Mesenchymal stem cell (in vitro differentiated cells and primary cell): ENCODE results near the gene MED13L.

Experiments used
- DNase-seq: peaks from one replicate; pipeline ENCODE4 v3.0.0-alpha.2; 2013
- H2AFZ ChIP-seq: one replicate; pipeline ENCODE4 v1.6.1; 2013; ENCODE audit warnings: low read depth, mild to moderate bottlenecking, control low read depth, inconsistent platforms, low read length, moderate library complexity
- H2AK5ac ChIP-seq: 2 replicates; pipeline ENCODE4 v1.6.1; 2013; ENCODE audit warnings: low read length, moderate library complexity, mild to moderate bottlenecking, inconsistent platforms; ENCODE audit not compliant: severe bottlenecking
- H2BK120ac ChIP-seq: one replicate; pipeline ENCODE4 v1.6.1; 2013; ENCODE audit warnings: low read depth, mild to moderate bottlenecking, inconsistent platforms, low read length, moderate library complexity
- H2BK12ac ChIP-seq, 2 experiments: one replicate each; pipeline ENCODE4 v1.6.1; 2013; ENCODE audit warnings: inconsistent platforms in 2 of 2, low read length in 2 of 2, mild to moderate bottlenecking in 2 of 2, moderate library complexity in 2 of 2, control low read depth in 1 of 2
- H2BK15ac ChIP-seq: one replicate; pipeline ENCODE4 v1.6.1; 2013; ENCODE audit warnings: mild to moderate bottlenecking, low read depth, inconsistent platforms; ENCODE audit not compliant: poor library complexity, severe bottlenecking
- H2BK5ac ChIP-seq: 2 replicates; pipeline ENCODE4 v1.6.1; 2013; ENCODE audit warnings: low read depth, mild to moderate bottlenecking, low read length, control low read depth, inconsistent platforms; ENCODE audit not compliant: poor library complexity, severe bottlenecking
- H3K14ac ChIP-seq, 2 experiments: one replicate each; pipeline ENCODE4 v1.6.1; 2013; ENCODE audit warnings: inconsistent platforms in 2 of 2, low read length in 2 of 2, control low read depth in 1 of 2, mild to moderate bottlenecking in 1 of 2, moderate library complexity in 1 of 2
- H3K18ac ChIP-seq, 2 experiments: one replicate each; pipeline ENCODE4 v1.6.1; 2013; ENCODE audit warnings: inconsistent platforms in 2 of 2, low read length in 2 of 2, control low read depth in 1 of 2, low read depth in 1 of 2, mild to moderate bottlenecking in 1 of 2
- H3K23ac ChIP-seq, 2 experiments: one replicate each; pipeline ENCODE4 v1.6.1; 2013; ENCODE audit warnings: inconsistent platforms in 2 of 2, low read length in 2 of 2, mild to moderate bottlenecking in 2 of 2, moderate library complexity in 2 of 2, control low read depth in 1 of 2
- H3K27ac ChIP-seq: 2 replicates; pipeline ENCODE4 v1.5.1; 2013; ENCODE audit warnings: mild to moderate bottlenecking, moderate library complexity, low read length, control low read depth, inconsistent platforms; ENCODE audit not compliant: poor library complexity, severe bottlenecking
- H3K27me3 ChIP-seq, 2 experiments: 2 replicates each; pipeline versions ENCODE4 v1.6.1 to v1.7.0; 2013; ENCODE audit warnings: low read length in 2 of 2, mild to moderate bottlenecking in 2 of 2, moderate library complexity in 2 of 2, control low read depth in 1 of 2, inconsistent platforms in 1 of 2; ENCODE audit not compliant: control insufficient read depth in 1 of 2, insufficient read depth in 1 of 2
- H3K36me3 ChIP-seq, 2 experiments: 2 replicates each; pipeline versions ENCODE4 v1.6.1 to v1.7.0; 2013; ENCODE audit warnings: low read length in 2 of 2, control low read depth in 1 of 2, inconsistent platforms in 1 of 2, low read depth in 1 of 2, mild to moderate bottlenecking in 1 of 2; ENCODE audit not compliant: insufficient read depth in 2 of 2, control insufficient read depth in 1 of 2
- H3K4ac ChIP-seq, 2 experiments: one replicate each; pipeline ENCODE4 v1.6.1; 2013; ENCODE audit warnings: inconsistent platforms in 2 of 2, low read length in 2 of 2, mild to moderate bottlenecking in 2 of 2, moderate library complexity in 2 of 2, control low read depth in 1 of 2, low read depth in 1 of 2
- H3K4me1 ChIP-seq: 2 replicates; pipeline ENCODE4 v1.6.1; 2013; ENCODE audit warnings: low read depth, low read length, control low read depth; ENCODE audit not compliant: control insufficient read depth, insufficient read depth
- H3K4me2 ChIP-seq: 2 replicates; pipeline ENCODE4 v1.6.1; 2013; ENCODE audit warnings: low read length, mild to moderate bottlenecking, inconsistent platforms; ENCODE audit not compliant: poor library complexity, severe bottlenecking
- H3K4me3 ChIP-seq, 2 experiments: 2 replicates each; pipeline versions ENCODE4 v1.5.1 to v1.7.0; 2013; ENCODE audit warnings: low read length in 2 of 2, mild to moderate bottlenecking in 2 of 2, control low read depth in 1 of 2, low read depth in 1 of 2; ENCODE audit not compliant: insufficient read depth in 1 of 2
- H3K79me1 ChIP-seq: replicated peaks from 2 replicates; pipeline ENCODE4 v1.6.1; 2013; ENCODE audit warnings: mild to moderate bottlenecking, control low read depth, low read length, inconsistent platforms; ENCODE audit not compliant: poor library complexity, severe bottlenecking
- H3K9ac ChIP-seq: 2 replicates; pipeline ENCODE4 v1.7.0; 2013; ENCODE audit warnings: mild to moderate bottlenecking, low read length, moderate library complexity
- H3K9me3 ChIP-seq: 2 replicates; pipeline ENCODE4 v1.7.0; 2013; ENCODE audit warnings: mild to moderate bottlenecking, low read length; ENCODE audit not compliant: control insufficient read depth
- H4K8ac ChIP-seq: one replicate; pipeline ENCODE4 v1.6.1; 2013; ENCODE audit warnings: inconsistent platforms, mild to moderate bottlenecking, low read length, moderate library complexity
- H4K91ac ChIP-seq: one replicate; pipeline ENCODE4 v1.6.1; 2013; ENCODE audit warnings: mild to moderate bottlenecking, low read length, inconsistent platforms
- WGBS: methylation state at CpG from one replicate; pipeline ENCODE4 v1.1.7; 2013; ENCODE audit warnings: mixed read lengths; 5-methylcytosine and 5-hydroxymethylcytosine counted together

Gene MED13L

DNA sequence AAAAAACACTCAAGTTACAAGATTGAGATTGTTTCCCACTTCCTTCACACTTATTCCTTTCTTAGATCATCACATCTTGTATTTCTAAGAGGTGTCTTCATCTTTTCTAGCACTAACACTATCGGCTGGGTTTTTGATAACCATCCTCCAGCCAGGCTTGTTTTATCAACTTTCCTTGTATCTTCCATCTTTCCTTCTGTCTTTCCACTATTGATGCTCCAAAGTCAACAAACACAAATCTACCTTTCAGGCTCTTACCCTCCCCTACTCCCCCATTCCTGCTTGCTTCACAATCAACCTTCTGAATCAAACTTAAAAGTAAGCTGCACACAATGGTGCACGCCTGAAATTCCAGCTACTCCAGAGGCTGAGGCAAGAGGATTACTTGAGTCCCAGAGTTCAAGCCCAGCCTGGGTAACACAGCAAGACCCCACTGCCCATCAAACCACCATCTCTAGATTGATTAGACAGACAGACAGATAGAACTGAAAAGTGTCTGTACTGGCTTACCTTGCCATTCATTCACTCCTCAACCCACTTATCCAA, 12.9 kb downstream of the MED13L start:
- H3K79me1 ChIP-seq: no peaks in the 10 kb centered on the region
- H3K4me2 ChIP-seq: no peak overlapping the region
- no peak overlapping the region for H3K14ac ChIP-seq
- no peak for DNase-seq
- H2AK5ac ChIP-seq: no peak overlapping the region
- WGBS: 95% methylated on average over 2 of the region's 2 CpGs
- no peak overlapping the region for H2AFZ ChIP-seq
- no peak overlapping the region for H3K4me3 ChIP-seq
- H3K4ac ChIP-seq: no peak overlapping the region
- H3K27me3 ChIP-seq: no peaks in the 10 kb centered on the region
- H3K9me3 ChIP-seq: no peaks in the 10 kb centered on the region
- no peak overlapping the region for H4K8ac ChIP-seq
- no peak overlapping the region for H4K91ac ChIP-seq
- no peak overlapping the region for H2BK5ac ChIP-seq
- no peak overlapping the region for H3K18ac ChIP-seq
- no peak overlapping the region for H2BK120ac ChIP-seq
- no peak overlapping the region for H3K27ac ChIP-seq
- no peaks in the 10 kb centered on the region for H3K36me3 ChIP-seq
- H3K23ac ChIP-seq: no peak overlapping the region
- no peak overlapping the region for H2BK15ac ChIP-seq
- peaks cover 9% of the 10 kb centered on the region for H3K4me1 ChIP-seq
- H2BK12ac ChIP-seq: no peak overlapping the region
- no peak overlapping the region for H3K9ac ChIP-seq

- Histone ChIP-seq H4K91ac (no peak overlapping the region), H2BK120ac (no peak overlapping the region), H3K18ac (peak overlapping the region in 1 of 2 experiments; percentile 45), H3K9ac (no peak overlapping the region), H3K4me2 (no peak overlapping the region), H3K79me1 (no peaks in the 10 kb centered on the region), H2BK15ac (no peak overlapping the region), H2BK12ac (no peak overlapping the region), H3K4me3 (no peak overlapping the region), H3K36me3 (no peaks in the 10 kb centered on the region), H2AFZ (no peak overlapping the region), H3K4ac (no peak overlapping the region), H3K9me3 (no peaks in the 10 kb centered on the region), H3K14ac (no peak overlapping the region), H3K27ac (no peak overlapping the region), H3K27me3 (no peaks in the 10 kb centered on the region), H2AK5ac (no peak overlapping the region), H4K8ac (no peak overlapping the region), H3K23ac (no peak overlapping the region), H3K4me1 (peaks cover 8% of the 10 kb centered on the region), H2BK5ac (no peak overlapping the region)
- no peak for DNase-seq
- 86% methylated on average over 2 of the region's 2 CpGs for WGBS
Measured at GRCh38 chr12:116263844-116264243, 13.6 kb downstream of the MED13L start.

DNA sequence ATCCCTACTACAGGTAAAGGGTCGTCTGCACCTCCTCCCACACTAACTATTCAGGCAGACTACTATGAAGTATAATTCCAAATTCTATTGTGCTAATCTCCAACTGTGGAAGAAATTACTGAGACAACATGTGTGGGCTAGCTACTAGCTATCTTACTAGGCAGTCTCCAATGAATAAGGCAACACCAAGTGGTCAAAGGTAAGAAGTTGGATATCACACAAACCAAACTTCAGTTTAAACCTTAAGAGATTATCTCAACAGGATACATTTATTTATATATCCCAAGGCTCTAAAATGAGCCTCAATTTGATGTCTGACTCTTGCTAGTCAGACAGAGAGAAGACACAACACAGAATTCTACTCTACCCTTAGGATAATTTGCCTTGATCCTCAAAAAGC, 14.1 kb downstream of the MED13L start:
- H2AK5ac ChIP-seq: no peak overlapping the region
- no peak overlapping the region for H2AFZ ChIP-seq
- DNase-seq: no peak
- H3K9ac ChIP-seq: no peak overlapping the region
- H3K36me3 ChIP-seq: no peaks in the 10 kb centered on the region
- H4K91ac ChIP-seq: no peak overlapping the region
- H3K4me3 ChIP-seq: no peak overlapping the region
- no peak overlapping the region for H3K14ac ChIP-seq
- H3K9me3 ChIP-seq: no peaks in the 10 kb centered on the region
- no peak overlapping the region for H4K8ac ChIP-seq
- no peaks in the 10 kb centered on the region for H3K27me3 ChIP-seq
- H2BK120ac ChIP-seq: no peak overlapping the region
- no peak overlapping the region for H2BK12ac ChIP-seq
- H3K27ac ChIP-seq: no peak overlapping the region
- no peak overlapping the region for H2BK15ac ChIP-seq
- 100% methylated on average over 1 of the region's 1 CpG for WGBS
- H3K4ac ChIP-seq: no peak overlapping the region
- no peak overlapping the region for H2BK5ac ChIP-seq
- H3K4me2 ChIP-seq: no peak overlapping the region
- H3K4me1 ChIP-seq: peaks cover 8% of the 10 kb centered on the region
- no peak overlapping the region for H3K18ac ChIP-seq
- no peak overlapping the region for H3K23ac ChIP-seq
- no peaks in the 10 kb centered on the region for H3K79me1 ChIP-seq

GRCh38 chr12:116262741-116263140, 14.8 kb downstream of the MED13L start:
- Histone ChIP-seq H3K27ac (no peak overlapping the region), H2BK5ac (no peak overlapping the region), H3K9me3 (no peaks in the 10 kb centered on the region), H2BK12ac (no peak overlapping the region), H3K18ac (no peak overlapping the region), H3K4me3 (no peak overlapping the region), H2BK120ac (no peak overlapping the region), H3K14ac (no peak overlapping the region), H3K36me3 (no peaks in the 10 kb centered on the region), H4K8ac (no peak overlapping the region), H4K91ac (no peak overlapping the region), H2BK15ac (no peak overlapping the region), H2AFZ (no peak overlapping the region), H3K4me1 (peaks cover 7% of the 10 kb centered on the region), H3K9ac (no peak overlapping the region), H3K23ac (no peak overlapping the region), H3K4ac (no peak overlapping the region), H3K79me1 (no peaks in the 10 kb centered on the region), H3K27me3 (no peaks in the 10 kb centered on the region), H2AK5ac (no peak overlapping the region), H3K4me2 (no peak overlapping the region)
- DNase-seq: no peak
- 95% methylated on average over 2 of the region's 2 CpGs for WGBS
